ENCODE data around the gene VPS18.

DNA sequence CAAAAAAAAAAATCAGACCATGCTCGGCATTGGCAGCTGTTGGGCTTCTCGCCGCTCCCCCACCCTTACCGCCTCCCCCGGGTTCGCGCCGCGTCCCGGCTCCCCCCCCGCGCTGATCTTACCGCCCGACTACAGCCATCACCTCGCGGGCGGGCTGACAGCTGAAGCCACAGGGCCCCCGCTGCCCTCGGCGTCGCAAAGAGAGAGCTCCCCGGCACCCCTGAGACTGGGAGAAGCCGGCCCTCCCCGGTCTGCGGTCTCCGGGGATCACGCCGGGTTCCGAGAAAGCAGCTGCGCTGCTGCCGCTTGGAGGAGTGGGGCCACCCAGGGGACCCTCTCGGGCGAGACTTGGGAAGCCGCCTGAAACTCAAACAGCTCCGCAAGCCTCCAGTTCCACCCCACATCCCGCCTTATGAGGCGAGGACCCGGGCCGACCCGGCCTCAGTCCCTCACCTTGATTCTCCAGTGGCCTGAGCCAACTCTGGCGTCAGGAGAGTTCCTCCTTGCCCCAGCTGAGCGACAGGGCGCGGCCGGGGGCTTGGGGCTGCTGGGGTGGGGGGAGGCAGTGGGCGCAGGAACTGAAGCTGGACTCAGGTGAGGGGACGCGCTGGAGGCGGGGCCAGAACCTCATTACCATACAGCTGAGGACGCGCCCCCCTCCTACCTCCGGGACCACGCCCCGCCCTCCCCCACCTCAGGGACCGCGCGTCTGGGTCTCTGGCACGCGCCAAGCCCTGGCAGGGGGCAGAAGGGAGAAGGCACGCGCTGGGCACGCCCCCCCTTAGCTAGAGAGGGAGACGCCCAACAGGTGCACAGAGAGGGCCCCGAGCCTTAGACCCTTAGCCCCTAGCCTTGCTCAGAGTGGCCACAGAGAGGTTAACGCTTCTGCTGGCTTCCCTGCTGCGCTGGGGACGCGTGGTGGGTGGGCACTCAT is 33.9 kb downstream of the VPS18 start:
- TF ChIP-seq EZH2 (IDR thresholded peaks at IDR 0.05) (no peak), POLR2AphosphoS5 (IDR thresholded peaks at IDR 0.05; ENCODE audit: borderline replicate concordance, low read depth, low read length) (no peak), FOXP2 (optimal IDR thresholded peaks at IDR 0.05; ENCODE audit: control extremely low read depth, extremely low read length, insufficient read depth) (no peak)

All from SK-N-MC (cell line).